HL-60 (cell line): ENCODE measurements around the gene GRID1.

ENCODE experiments used
- DNase-seq, 2 experiments: peaks; one replicate each; pipeline ENCODE4 v3.0.0-alpha.2; 2010 to 2020; ENCODE audit warnings: low read depth in 1 of 2, low spot score in 1 of 2
- H3K27ac ChIP-seq: fragments of 250-450 bp; sonication (Bioruptor Pico); replicated peaks from 2 replicates; pipeline ENCODE4 v1.5.1; 2020; ENCODE audit warnings: mild to moderate bottlenecking, moderate library complexity
- H3K27me3 ChIP-seq: fragments of 250-450 bp; sonication (Bioruptor Pico); 2 replicates; pipeline ENCODE4 v1.5.1; 2021; ENCODE audit warnings: mild to moderate bottlenecking, moderate library complexity; ENCODE audit not compliant: insufficient read depth, poor library complexity, severe bottlenecking
- H3K4me3 ChIP-seq: replicated peaks from 2 replicates; pipeline ENCODE4 v1.5.1; 2011; ENCODE audit warnings: mild to moderate bottlenecking, control low read depth, low read length; ENCODE audit not compliant: insufficient read depth
- CTCF ChIP-seq: IDR thresholded peaks from one replicate; pipeline ENCODE4 v1.5.1; 2011; ENCODE audit warnings: low read length, control low read depth, inconsistent platforms; ENCODE audit not compliant: insufficient read depth
- GABPA ChIP-seq: IDR thresholded peaks from 2 replicates; pipeline ENCODE4 v1.6.1; 2012; ENCODE audit warnings: low read depth
- POLR2AphosphoS5 ChIP-seq: IDR thresholded peaks from 2 replicates; pipeline ENCODE4 v1.6.1; 2012; ENCODE audit warnings: low read depth
- REST ChIP-seq: IDR thresholded peaks from 2 replicates; pipeline ENCODE4 v1.6.1; 2012; ENCODE audit warnings: low read depth; ENCODE audit not compliant: insufficient replicate concordance
- SPI1 ChIP-seq: IDR thresholded peaks from 2 replicates; pipeline ENCODE4 v1.6.1; 2012; ENCODE audit warnings: low read depth, mild to moderate bottlenecking, borderline replicate concordance

The GRID1 gene

DNA sequence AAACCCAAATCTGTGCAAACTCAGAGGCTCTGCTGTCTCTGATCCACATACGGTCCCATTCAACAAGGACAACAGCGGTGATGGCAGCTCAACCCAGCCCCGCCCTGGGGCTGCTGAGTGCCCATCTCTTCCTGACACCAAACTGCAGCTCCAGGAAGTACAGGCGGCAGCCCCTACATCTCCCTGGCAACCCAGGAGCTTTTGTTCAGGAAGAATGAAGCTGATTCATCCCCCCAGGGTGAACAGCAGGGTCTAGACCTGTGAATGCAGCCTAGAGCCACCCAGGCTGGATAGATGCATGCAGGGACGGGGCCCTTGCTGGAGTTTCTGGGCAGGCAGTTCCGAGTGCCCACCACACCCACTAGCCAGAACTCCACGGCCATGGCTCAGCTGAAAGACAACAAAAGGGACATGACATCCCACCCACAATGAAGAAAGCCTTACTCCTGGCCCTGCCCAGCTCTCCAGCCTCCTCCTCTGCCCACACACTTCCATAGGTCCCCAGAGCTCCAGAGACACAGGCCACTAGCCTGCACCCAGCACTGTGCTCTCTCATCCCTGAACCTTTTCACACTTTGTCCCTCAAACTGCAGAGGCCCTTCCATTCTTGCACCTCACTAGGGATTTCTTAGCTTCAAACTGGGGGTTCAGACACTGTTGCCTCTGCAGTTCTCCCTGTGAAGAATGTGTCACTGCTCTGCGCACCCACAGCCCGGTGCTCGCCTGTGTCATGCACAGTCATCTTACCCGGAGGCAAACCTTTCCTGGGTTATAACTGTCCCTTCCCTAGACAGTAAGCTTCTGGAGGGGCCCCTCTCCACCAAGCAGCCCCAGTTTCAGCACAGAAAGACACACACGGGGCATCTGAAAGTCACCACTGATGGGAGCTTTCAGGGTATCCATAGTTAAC, 99.1 kb downstream of the GRID1 start:
- Histone ChIP-seq H3K4me3 (no peak overlapping the region), H3K27me3 (no peaks in the 10 kb centered on the region), H3K27ac (no peak overlapping the region)
- TF ChIP-seq SPI1 (no peak), POLR2AphosphoS5 (no peak), REST (no peak)
- DNase-seq, result no peak

DNA sequence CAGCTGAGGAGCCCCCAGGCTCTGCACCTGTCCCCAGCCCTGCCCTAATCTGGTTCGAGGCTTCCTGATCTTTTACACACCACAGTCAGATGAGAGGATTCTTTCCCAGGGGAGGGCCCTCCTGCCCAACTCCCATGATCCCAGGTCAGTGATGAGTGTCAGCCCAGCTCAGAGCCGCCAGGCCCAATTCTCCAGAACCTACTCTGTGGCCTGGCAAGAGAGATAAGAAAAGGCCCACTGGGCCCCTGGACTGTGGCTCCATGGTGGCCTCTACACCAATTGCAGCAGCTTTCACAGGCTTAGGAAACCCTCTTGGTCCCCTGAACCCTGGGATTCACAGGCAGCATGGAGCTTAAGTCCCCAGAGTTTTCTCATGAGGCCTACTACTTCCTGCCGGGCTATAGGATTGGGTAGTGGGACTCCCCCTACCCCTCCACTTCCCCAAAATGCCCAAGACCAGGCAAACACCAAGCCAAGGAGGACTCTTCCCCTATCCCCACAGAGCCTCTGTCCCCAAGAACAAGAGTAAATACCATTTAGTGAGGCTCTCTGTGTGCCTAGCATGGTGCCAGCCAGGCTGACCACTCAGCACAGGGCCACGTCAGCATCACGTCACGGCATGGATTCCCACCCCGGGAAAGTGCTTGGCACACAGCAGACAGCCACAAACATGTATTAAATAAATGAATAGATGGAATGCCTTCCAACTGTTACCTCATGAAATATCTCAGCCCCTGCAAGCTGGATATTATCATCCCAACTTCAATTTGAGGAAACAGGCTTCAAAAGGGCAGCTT, 100.0 kb downstream of the GRID1 start:
- TF ChIP-seq SPI1 (peak; percentile 21; the same call in 1 of the 2 replicates), REST (no peak), GABPA (no peak), POLR2AphosphoS5 (no peak), CTCF (no peak)

GRCh38 chr10:86265895-86266259, 100.7 kb downstream of the GRID1 start:
- Histone ChIP-seq H3K27ac (no peak overlapping the region), H3K4me3 (no peak overlapping the region), H3K27me3 (no peaks in the 10 kb centered on the region)
- no peak for TF ChIP-seq CTCF
- TF ChIP-seq REST, result no peak
- TF ChIP-seq GABPA, result no peak
- TF ChIP-seq POLR2AphosphoS5, result no peak
- TF ChIP-seq SPI1, result no peak
- DNase-seq, result no peak

More for the DNA sequence above, 100.0 kb downstream of the GRID1 start:
- no peak overlapping the region for H3K27ac ChIP-seq
- no peak overlapping the region for H3K4me3 ChIP-seq
- no peak for DNase-seq
- no peaks in the 10 kb centered on the region for H3K27me3 ChIP-seq
